Adipocyte (in vitro differentiated cells): ENCODE data around the gene COL4A3.
A peak's percentile ranks its signal among the peaks of the same experiment; 100 is the strongest.

Source experiments
- DNase-seq: peaks from one replicate; pipeline ENCODE4 v3.0.0-alpha.2; 2015; ENCODE audit warnings: low read depth
- H3K27me3 ChIP-seq: replicated peaks from 2 replicates; pipeline ENCODE4 v1.7.0; 2013; ENCODE audit warnings: mild to moderate bottlenecking, low read length, moderate library complexity; ENCODE audit not compliant: control insufficient read depth, insufficient read depth
- H3K36me3 ChIP-seq: 2 replicates; pipeline ENCODE4 v1.7.0; 2013; ENCODE audit warnings: low read length, mild to moderate bottlenecking, moderate library complexity; ENCODE audit not compliant: control insufficient read depth, insufficient read depth, severe bottlenecking
- H3K4me1 ChIP-seq: 2 replicates; pipeline ENCODE4 v1.7.0; 2013; ENCODE audit warnings: mild to moderate bottlenecking, low read length, moderate library complexity; ENCODE audit not compliant: control insufficient read depth, insufficient read depth
- H3K4me3 ChIP-seq: 2 replicates; pipeline ENCODE4 v1.7.0; 2013; ENCODE audit warnings: mild to moderate bottlenecking, low read length, moderate library complexity
- H3K9ac ChIP-seq: 2 replicates; pipeline ENCODE4 v1.7.0; 2013; ENCODE audit warnings: mild to moderate bottlenecking, low read length, moderate library complexity
- H3K9me3 ChIP-seq: 2 replicates; pipeline ENCODE4 v1.7.0; 2013; ENCODE audit warnings: mild to moderate bottlenecking, low read length, moderate library complexity; ENCODE audit not compliant: control insufficient read depth

The COL4A3 gene

DNA sequence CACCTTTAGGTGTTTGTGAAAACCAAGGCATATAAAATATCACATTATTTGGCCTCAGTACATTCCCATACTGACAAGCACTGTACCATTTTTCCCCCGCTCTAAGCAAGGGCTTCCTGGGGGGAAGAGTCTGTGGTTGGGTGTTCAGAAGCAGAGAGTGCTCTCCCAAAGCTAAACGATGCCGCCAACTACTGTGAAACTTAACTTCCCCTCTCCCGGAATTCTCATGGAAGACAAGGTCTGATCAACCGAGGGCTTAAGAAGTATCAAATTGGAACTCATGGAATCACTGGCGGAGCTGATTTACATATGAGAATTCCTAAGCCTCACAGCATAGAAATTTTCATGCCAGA, 160.2 kb downstream of the COL4A3 start:
- H3K36me3 ChIP-seq: no peaks in the 10 kb centered on the region
- no peaks in the 10 kb centered on the region for H3K27me3 ChIP-seq
- no peaks in the 10 kb centered on the region for H3K9me3 ChIP-seq
- H3K9ac ChIP-seq: peak overlapping the region; percentile 93
- peak overlapping the region; percentile 95 for H3K4me3 ChIP-seq
- peaks cover 25% of the 10 kb centered on the region for H3K4me1 ChIP-seq
- DNase-seq: peak; percentile 57

DNA sequence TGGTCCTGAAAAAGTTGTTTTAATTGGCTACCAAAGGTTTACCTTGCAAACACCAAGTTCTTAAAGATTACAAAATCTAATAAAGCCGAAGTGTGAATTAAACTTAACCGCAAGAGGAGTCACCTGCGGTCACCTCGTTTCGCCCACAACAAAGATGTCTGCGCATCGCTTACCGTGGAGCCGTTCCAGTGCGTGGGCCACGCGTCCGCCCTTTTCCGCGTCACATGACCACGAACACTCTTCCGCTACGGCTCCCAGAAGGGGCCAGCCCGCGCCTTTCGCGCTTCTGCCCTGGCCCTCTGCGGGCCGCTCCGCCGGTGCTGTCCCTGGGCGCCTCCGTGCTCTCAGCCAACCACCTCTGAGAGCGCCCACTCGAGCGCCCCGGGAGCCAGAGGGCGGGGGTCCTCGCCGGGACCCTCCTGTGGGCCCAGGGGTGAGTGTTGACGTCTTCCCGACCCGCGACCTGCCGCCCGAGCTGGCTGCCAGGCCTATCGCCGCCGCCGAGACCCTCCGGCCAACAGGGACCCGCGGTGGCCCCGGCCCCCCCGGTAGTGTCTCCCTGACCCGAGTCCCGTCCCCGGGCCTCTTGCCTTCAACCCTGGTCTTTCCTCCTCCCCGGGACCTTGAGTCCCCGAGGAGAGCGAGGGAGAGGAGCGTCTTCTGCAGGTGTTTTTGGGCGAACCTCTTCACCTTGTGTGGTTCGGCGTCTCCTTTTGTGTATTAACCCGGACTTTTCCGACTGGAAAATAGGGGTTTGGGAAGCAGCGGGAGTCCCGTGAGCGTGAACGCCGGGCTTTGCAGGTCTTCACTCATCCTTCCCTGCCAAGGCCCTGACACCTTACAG, 160.8 kb downstream of the COL4A3 start, which contains the start of gene MFF:
Gene MFF (plus strand): TSS at position 257 of the 844 bp plus-strand sequence. CDS start 5,415 bp downstream, outside the sequence.
- Histone ChIP-seq H3K9ac (peak within 1 kb of the TSS; percentile 93), H3K9me3 (no peaks in the 10 kb centered on the region), H3K36me3 (no peaks in the 10 kb centered on the region)

DNA sequence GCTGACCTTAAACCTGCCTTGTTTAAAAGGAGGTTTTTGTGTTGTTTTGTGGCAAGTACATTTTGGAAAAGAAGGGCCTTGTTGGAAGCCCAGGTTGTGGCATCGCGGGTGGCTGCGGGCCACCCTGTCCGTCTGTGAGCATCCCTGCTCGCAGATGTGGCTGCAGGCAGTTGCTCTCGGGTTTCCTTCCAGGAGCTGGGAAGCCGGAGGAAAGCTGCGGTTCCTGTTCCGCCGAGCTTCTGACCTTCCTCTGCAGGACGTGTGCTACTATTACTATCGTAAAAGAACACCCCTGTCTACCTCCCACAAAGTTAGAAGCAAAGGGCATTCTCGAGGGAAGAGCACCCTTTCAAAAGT, 161.4 kb downstream of the COL4A3 start:
- peak overlapping the region; percentile 93 for H3K9ac ChIP-seq
- H3K9me3 ChIP-seq: no peaks in the 10 kb centered on the region
- no peaks in the 10 kb centered on the region for H3K27me3 ChIP-seq
- peak overlapping the region; percentile 95 for H3K4me3 ChIP-seq
- peak; percentile 70 for DNase-seq
- H3K4me1 ChIP-seq: peaks cover 25% of the 10 kb centered on the region
- peaks cover 3% of the 10 kb centered on the region for H3K36me3 ChIP-seq

More for the DNA sequence above, 160.8 kb downstream of the COL4A3 start, which contains the start of gene MFF:
- DNase-seq: peak; percentile 97
- Histone ChIP-seq H3K4me1 (peaks cover 25% of the 10 kb centered on the region), H3K27me3 (no peaks in the 10 kb centered on the region), H3K4me3 (peak within 1 kb of the TSS; percentile 95)

DNA sequence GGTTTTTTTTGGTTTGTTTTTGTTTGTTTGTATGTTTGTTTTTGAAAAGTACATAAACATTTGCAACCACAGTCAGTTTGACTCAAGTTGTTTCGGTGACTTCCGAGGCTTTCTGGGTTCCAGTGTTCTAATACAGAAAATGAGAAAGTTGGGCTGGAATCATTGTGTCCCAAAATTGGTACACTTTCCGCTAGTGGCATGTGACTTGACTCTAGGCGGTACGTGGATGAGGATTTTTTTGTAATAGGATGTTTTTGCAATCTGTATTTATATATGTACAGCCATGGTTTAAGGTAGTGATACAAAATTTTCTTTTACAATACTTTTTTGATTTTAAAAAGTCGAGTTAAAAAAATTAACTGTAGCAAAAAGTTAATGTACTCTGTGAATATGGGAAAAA, 162.4 kb downstream of the COL4A3 start:
- Histone ChIP-seq H3K9me3 (no peaks in the 10 kb centered on the region), H3K4me1 (peaks cover 25% of the 10 kb centered on the region), H3K4me3 (peak overlapping the region; percentile 95), H3K27me3 (no peaks in the 10 kb centered on the region), H3K9ac (peak overlapping the region; percentile 93), H3K36me3 (peaks cover 7% of the 10 kb centered on the region)
- DNase-seq: peak; percentile 6

DNA sequence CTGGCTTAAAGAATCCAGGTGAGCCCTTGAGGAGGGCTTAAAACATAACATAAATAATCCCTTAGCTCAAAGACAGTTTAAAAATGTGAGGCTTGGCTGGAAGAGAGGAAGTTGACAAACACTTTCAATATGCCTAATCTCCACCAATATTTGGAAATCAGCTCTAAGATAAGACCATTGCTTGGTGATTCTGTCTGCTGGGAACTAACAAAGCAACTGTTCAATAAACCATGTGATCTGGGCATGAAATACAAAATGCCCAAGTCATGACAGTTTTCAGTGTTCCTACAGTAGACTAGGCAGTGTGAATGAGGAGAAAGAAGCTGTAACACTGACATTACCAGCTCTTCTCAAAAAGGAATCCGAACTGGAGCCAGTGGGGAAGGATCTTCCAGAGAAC, 171.3 kb downstream of the COL4A3 start:
- H3K27me3 ChIP-seq: no peaks in the 10 kb centered on the region
- peaks cover 66% of the 10 kb centered on the region for H3K36me3 ChIP-seq

DNA sequence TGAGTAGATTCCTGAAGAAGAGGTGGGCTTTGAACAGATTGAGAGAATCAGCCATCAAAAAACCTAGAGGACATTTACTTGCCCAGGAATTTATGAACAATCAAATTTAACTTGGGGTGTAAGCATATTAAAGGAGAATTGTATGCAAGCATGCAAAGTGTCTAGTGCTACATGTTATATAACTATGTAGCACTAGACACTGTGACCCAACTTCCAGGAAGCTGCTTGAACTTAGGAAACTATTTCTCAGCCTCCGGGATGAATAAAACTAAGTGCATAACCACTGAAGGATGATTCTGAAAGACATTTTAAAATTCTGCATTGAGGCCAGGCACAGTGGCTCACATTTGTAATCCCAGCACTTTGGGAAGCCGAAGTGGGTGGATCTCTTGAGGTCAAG, 173.0 kb downstream of the COL4A3 start:
- H3K36me3 ChIP-seq: peaks cover 74% of the 10 kb centered on the region
- H3K9me3 ChIP-seq: no peaks in the 10 kb centered on the region
- no peak overlapping the region for H3K4me3 ChIP-seq

More for the DNA sequence above, 171.3 kb downstream of the COL4A3 start:
- Histone ChIP-seq H3K9ac (no peak overlapping the region), H3K9me3 (no peaks in the 10 kb centered on the region), H3K4me3 (no peak overlapping the region), H3K4me1 (no peaks in the 10 kb centered on the region)
- DNase-seq: no peak

DNA sequence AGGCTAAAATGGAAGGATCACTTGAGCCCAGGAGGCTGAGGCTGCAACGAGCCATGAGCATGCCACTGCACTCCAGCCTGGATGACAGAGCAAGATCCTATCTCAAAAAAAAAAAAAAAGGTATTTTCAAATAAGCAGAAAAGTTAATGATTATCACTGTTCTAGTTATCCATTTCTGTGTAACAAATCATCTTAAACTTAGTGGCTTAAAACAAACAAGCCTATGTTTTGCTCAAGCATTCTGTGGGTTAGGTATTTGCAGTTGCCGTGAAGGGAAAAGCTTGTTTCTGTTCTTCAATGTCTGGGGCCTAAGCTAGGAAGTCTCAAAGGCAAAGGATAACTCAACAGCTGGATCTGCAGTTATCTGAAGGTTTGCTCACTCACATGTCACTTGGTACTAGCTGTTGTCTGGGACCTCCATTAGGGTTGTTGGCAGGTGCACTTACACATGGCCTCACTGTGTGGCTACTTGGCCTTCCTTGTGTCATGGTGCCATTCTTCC, 174.7 kb downstream of the COL4A3 start:
- DNase-seq: no peak
- H3K4me3 ChIP-seq: no peak overlapping the region
- peaks cover 70% of the 10 kb centered on the region for H3K36me3 ChIP-seq
- H3K9ac ChIP-seq: no peak overlapping the region
- H3K9me3 ChIP-seq: no peaks in the 10 kb centered on the region
- H3K4me1 ChIP-seq: no peaks in the 10 kb centered on the region
- no peaks in the 10 kb centered on the region for H3K27me3 ChIP-seq

More for the DNA sequence above, 173.0 kb downstream of the COL4A3 start:
- Histone ChIP-seq H3K27me3 (no peaks in the 10 kb centered on the region), H3K4me1 (no peaks in the 10 kb centered on the region), H3K9ac (no peak overlapping the region)
- no peak for DNase-seq

DNA sequence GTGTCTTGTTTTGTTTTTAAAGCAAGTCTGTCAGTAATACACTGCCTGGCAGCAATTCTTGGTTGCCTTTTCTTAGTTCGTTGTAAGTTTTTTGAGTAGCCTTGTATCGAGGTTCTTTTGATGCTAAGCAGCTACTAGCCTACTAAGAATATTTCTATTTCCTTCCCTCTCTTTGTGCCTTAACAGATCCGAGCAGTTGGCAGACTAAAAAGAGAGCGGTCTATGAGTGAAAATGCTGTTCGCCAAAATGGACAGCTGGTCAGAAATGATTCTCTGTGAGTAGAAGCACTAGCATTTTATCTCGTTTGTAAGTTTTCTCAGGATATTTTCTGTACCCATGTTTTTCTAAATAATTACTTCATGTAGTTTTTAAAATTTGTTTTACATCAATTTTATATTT, 175.7 kb downstream of the COL4A3 start:
- no peak for DNase-seq
- Histone ChIP-seq H3K27me3 (no peaks in the 10 kb centered on the region), H3K9me3 (no peaks in the 10 kb centered on the region), H3K36me3 (peaks cover 68% of the 10 kb centered on the region), H3K9ac (no peak overlapping the region), H3K4me1 (no peaks in the 10 kb centered on the region), H3K4me3 (no peak overlapping the region)

DNA sequence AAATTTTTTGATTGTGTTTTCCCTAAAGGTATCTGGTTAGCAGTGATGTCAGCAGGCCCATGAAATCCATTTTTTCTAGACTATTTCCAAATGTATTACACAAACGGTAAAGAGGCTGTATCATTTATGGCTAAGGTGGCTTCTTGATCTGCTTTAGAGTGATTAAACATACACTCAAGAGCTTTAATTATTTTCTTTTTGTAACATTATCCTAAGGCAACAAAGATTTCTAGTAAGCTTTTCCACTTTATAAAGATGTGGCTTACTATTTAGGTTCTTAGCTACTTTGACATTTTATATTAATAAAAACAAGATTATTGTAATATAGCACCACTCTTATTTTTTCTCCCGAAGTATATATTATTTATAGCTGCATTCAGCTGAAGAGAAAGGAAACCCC, 177.1 kb downstream of the COL4A3 start:
- Histone ChIP-seq H3K4me3 (no peak overlapping the region), H3K4me1 (no peaks in the 10 kb centered on the region), H3K9me3 (no peaks in the 10 kb centered on the region), H3K9ac (no peak overlapping the region), H3K36me3 (peaks cover 68% of the 10 kb centered on the region), H3K27me3 (no peaks in the 10 kb centered on the region)
- DNase-seq: no peak

DNA sequence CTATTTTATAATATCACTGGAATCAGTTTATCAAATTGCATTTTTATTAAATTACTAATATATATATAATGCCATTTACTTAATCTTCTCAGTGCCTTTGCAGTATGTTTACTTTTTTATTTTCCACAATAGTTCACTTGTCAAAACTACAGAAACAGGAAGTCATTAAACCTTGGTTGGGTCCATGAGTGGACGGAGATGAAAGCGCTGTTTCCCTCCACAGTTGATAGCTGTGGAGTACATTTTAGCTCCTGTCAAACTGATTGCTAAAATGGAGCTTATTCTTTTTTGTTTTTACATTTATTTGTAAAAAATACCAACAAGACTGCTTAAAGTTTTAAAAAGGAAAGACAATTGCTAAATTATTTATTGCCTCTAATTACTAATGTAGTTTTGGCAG, 179.8 kb downstream of the COL4A3 start:
- Histone ChIP-seq H3K4me3 (no peak overlapping the region), H3K9me3 (no peaks in the 10 kb centered on the region), H3K9ac (no peak overlapping the region), H3K4me1 (no peaks in the 10 kb centered on the region), H3K27me3 (no peaks in the 10 kb centered on the region), H3K36me3 (peaks cover 78% of the 10 kb centered on the region)
- DNase-seq: no peak

DNA sequence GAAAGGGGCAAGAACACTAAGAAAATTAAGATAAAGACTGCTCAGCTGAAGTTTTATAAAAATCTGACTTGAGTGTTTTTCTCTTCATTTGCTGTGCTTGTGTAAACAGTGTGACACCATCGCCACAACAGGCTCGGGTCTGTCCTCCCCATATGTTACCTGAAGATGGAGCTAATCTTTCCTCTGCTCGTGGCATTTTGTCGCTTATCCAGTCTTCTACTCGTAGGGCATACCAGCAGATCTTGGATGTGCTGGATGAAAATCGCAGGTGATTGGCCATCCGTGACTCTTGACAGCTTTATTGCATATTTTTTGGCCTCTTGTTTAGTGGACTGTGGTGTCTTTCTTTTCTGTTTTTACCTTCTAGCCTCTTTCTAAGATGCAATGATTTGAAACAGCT, 182.7 kb downstream of the COL4A3 start:
- peaks cover 57% of the 10 kb centered on the region for H3K36me3 ChIP-seq
- no peak for DNase-seq
- H3K4me1 ChIP-seq: no peaks in the 10 kb centered on the region

More for the DNA sequence above, 182.7 kb downstream of the COL4A3 start:
- no peaks in the 10 kb centered on the region for H3K27me3 ChIP-seq
- H3K9ac ChIP-seq: no peak overlapping the region
- no peaks in the 10 kb centered on the region for H3K9me3 ChIP-seq
- H3K4me3 ChIP-seq: no peak overlapping the region
